Measurements from ENCODE around the gene RAC3.

RAC3 gene

DNA sequence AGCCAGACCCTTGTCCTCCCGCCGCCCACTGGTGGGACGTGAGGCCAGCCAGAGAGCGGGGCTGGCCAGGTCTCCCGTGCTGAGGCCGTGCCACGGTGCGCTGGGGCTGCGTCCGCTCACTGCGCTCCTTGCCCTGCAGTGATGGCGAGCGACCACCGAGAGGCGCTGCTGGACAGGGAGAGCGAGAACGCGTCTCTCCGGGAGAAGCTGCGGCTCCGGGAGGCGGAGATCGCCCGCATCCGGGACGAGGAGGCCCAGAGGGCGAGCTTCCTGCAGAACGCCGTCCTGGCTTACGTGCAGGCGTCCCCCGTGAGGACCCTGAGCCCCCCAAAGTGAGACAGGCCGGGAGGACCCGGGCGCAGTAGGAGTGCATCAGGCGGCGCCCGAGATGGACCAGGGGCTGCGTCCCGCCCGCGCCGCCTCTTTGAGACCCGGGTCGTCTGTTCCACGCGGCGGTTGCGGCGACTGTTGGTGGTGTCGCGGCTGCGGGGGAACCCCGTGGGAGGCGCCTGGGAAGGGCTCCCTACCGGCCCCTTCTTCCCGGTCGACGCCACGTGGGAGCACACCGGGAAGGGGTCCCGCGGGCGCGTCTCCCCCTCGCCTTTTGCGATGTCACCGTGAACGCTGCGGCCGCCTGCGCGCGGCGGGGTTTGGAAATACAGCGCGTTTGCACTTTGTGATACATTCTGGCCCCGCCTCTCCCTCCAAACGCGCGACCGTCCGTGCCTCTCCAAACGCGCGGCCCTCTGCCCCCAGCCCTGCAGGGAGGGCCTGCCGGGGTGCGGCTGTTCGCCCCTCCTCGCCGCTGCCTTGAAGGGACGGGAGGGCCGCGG lies 792 bp upstream of the RAC3 start:
- in situ Hi-C loops (cut with HindIII; ENCODE audit: low sequenced_read_pairs), result no loop called here
- DNase-seq (ENCODE audit: low read depth, low spot score), result peak; percentile 84
- H3K4me3 ChIP-seq (ENCODE audit: low read depth, low read length), result peak overlapping the region; percentile 43
- TF ChIP-seq, protein P1, sequence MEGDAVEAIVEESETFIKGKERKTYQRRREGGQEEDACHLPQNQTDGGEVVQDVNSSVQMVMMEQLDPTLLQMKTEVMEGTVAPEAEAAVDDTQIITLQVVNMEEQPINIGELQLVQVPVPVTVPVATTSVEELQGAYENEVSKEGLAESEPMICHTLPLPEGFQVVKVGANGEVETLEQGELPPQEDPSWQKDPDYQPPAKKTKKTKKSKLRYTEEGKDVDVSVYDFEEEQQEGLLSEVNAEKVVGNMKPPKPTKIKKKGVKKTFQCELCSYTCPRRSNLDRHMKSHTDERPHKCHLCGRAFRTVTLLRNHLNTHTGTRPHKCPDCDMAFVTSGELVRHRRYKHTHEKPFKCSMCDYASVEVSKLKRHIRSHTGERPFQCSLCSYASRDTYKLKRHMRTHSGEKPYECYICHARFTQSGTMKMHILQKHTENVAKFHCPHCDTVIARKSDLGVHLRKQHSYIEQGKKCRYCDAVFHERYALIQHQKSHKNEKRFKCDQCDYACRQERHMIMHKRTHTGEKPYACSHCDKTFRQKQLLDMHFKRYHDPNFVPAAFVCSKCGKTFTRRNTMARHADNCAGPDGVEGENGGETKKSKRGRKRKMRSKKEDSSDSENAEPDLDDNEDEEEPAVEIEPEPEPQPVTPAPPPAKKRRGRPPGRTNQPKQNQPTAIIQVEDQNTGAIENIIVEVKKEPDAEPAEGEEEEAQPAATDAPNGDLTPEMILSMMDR (IDR thresholded peaks at IDR 0.05; ENCODE audit: low read depth, low read length), result peak; percentile 79

DNA sequence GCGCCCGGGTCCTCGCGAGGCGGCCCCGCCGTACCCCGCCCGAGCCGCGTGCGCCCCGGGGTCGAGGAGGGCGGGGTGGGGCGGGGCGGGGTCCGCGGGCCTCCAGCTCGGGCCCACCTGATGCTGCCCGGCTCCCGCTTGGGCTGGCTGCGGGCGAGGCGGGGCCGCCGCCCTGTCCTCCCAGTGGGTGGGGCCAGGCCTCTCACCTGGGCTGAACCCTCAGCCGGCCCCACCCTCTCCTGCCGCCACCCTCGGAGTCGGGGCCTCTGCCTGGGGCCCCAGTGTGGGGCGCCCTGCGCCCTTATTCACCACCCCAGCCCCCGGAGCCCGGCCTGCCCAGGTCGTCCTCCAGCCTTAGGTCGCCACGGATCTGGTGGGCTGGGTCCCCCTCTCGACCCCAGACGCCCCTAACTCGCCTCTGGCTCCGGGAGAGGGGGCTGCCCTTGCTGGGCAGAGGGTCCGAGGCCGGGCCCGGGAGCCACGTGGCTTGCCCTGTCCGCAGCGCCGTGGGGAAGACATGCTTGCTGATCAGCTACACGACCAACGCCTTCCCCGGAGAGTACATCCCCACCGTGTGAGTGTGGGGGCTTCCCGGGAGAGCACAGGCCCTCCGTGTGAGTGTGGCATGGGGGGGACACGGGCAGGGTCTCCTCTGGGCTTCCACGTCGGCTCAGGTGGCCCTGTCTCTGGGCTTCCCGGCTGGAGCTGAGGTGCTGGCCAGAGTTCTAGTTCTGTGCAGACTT lies 578 bp downstream of the RAC3 start:
- in situ Hi-C loops (cut with HindIII; ENCODE audit: low sequenced_read_pairs), result no loop called here
- peak overlapping the region; percentile 60 for H3K4me3 ChIP-seq (ENCODE audit: low read depth, low read length)
- TF ChIP-seq, protein P1 (IDR thresholded peaks at IDR 0.05; ENCODE audit: low read depth, low read length), result no peak
- DNase-seq (ENCODE audit: low read depth, low spot score), result no peak

DNA sequence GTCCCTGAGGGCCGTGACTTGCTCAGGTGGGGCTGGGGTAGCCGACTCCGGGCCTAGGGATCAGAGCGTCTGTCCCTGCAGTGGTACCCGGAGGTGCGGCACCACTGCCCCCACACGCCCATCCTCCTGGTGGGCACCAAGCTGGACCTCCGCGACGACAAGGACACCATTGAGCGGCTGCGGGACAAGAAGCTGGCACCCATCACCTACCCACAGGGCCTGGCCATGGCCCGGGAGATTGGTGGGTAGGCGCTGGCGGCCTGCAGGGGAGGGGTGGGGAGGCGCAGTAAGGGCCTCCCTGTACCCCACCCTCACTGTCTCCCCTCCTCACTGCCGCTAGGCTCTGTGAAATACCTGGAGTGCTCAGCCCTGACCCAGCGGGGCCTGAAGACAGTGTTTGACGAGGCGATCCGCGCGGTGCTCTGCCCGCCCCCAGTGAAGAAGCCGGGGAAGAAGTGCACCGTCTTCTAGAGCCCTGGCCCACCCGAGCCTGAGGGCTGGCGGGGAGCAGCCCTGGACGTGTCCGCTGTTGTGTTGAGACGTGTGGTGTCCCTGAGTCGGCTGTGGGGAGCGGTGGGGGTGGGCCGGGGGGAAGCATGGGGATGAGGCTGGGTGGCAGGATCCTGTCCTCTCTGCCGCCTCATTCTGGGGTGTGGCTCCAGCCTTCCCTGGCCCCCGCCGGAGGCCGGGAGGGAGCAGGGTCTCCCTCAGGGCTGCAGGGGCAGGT lies 2.0 kb downstream of the RAC3 start:
- DNase-seq (ENCODE audit: low read depth, low spot score), result no peak
- in situ Hi-C loops (cut with HindIII; ENCODE audit: low sequenced_read_pairs), result no loop called here
- H3K4me3 ChIP-seq (ENCODE audit: low read depth, low read length), result no peak overlapping the region
- TF ChIP-seq, protein P1 (IDR thresholded peaks at IDR 0.05; ENCODE audit: low read depth, low read length), result no peak

DNA sequence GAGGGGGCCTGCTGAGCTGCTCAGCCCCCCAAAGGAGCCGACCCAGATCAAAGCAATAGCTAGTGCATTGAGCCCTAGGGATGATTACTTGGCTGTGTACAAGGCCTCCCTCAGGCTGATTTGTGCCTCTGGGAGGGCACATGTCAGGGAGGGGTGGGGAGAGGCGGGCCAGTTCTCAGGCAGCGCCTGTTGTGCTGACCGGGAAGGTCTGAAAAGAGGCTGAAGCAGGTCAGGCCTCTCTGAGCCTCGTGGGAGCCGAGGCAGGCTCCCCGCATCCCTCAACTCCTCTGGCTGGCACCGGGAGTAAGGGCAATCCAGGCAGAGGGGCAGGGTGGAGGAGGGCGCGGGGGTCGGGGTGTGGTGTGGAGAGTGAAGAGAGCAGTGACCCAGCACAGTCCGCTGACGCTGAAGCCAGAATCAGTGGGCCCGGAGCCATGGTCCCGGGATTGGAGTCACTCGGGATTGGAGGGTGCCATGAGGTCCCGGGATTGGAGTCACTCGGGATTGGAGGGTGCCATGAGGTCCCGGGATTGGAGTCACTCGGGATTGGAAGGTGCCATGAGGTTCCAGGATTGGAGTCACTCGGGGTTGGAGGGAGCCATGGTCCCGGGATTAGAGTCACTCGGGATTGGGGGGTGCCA lies 3.0 kb downstream of the RAC3 start:
- no peak overlapping the region for H3K4me3 ChIP-seq (ENCODE audit: low read depth, low read length)
- TF ChIP-seq, protein P1 (IDR thresholded peaks at IDR 0.05; ENCODE audit: low read depth, low read length), result no peak
- in situ Hi-C loops (cut with HindIII; ENCODE audit: low sequenced_read_pairs), result no loop called here
- no peak for DNase-seq (ENCODE audit: low read depth, low spot score)

DNA sequence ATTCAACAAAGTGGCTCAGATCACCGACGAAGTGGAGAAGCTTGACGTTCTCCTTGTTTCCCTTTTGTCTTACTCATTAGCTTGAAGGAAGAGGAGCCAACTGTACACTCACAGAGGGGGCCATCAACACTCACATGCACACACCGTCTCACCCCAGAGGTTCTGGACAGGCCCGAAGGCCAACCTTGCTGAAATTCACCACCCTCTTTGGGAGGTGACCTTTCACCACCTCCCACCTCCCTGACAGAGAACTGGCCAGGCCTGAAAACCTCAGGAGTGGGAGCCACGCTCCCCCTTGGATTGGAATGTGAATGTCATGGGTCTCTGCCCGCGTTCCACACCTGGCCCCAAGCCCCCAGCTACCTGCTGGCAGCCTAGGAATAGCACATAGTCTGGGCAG lies 4.0 kb downstream of the RAC3 start:
- no peak for DNase-seq (ENCODE audit: low read depth, low spot score)
- TF ChIP-seq, protein P1 (IDR thresholded peaks at IDR 0.05; ENCODE audit: low read depth, low read length), result no peak
- in situ Hi-C loops (cut with HindIII; ENCODE audit: low sequenced_read_pairs), result no loop called here

More for the DNA sequence above, 4.0 kb downstream of the RAC3 start:
- H3K4me3 ChIP-seq (ENCODE audit: low read depth, low read length), result no peak overlapping the region
